A673 (cell line): ENCODE measurements around the gene TAGAP.

ENCODE experiments used
- EZH2 ChIP-seq: fragments of 200-600 bp; sonication (generic); IDR thresholded peaks from 2 replicates; pipeline ENCODE4 v1.6.1; 2017; ENCODE audit warnings: borderline replicate concordance, low read depth, mild to moderate bottlenecking, mixed read lengths, antibody characterized with exemption, low read length; ENCODE audit not compliant: poor library complexity, severe bottlenecking
- TF ChIP-seq, protein P1 (sequence below): fragments of 300-800, 200-600 bp; sonication (generic); conservative IDR thresholded peaks from 2 replicates; pipeline ENCODE4 v1.5.1; 2017; ENCODE audit warnings: low read depth, mild to moderate bottlenecking, antibody characterized with exemption, low read length, moderate library complexity, mixed read lengths

DNA sequence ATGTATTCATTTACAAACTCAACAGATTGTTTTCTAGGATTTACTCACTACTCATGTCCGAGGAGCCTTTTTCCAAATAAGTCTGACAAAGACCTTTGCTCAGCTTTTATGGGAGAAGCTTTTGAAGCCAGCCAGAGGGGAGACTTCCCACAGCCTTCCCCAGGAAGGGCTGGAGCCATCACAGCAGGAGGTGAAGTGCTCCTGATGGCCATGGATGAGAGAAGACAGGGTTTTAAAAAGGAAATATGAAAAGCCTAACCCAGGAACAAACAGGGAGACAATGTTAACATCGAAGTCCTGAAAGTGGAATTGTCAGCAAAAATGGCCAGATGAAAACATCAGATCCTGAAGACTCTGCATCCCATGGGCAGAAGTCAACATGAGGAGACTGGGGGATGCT, 11.6 kb upstream of the TAGAP start:
- TF ChIP-seq, protein P1, sequence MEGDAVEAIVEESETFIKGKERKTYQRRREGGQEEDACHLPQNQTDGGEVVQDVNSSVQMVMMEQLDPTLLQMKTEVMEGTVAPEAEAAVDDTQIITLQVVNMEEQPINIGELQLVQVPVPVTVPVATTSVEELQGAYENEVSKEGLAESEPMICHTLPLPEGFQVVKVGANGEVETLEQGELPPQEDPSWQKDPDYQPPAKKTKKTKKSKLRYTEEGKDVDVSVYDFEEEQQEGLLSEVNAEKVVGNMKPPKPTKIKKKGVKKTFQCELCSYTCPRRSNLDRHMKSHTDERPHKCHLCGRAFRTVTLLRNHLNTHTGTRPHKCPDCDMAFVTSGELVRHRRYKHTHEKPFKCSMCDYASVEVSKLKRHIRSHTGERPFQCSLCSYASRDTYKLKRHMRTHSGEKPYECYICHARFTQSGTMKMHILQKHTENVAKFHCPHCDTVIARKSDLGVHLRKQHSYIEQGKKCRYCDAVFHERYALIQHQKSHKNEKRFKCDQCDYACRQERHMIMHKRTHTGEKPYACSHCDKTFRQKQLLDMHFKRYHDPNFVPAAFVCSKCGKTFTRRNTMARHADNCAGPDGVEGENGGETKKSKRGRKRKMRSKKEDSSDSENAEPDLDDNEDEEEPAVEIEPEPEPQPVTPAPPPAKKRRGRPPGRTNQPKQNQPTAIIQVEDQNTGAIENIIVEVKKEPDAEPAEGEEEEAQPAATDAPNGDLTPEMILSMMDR: no peak
- no peak for TF ChIP-seq EZH2
